Posterior cingulate gyrus (tissue), 11 donors: Measurements from ENCODE around the gene FAM221A.
"Not testable (repeated sequence)": the region's sequence is repeated elsewhere in the genome, so short reads cannot be mapped to it uniquely, and the experiment has no call there.

ENCODE experiments used
- DNase-seq, 10 donors: peaks; one replicate each; pipeline versions ENCODE4 v3.0.0 to v3.0.0-alpha.2; 2020 to 2021; ENCODE audit warnings: mixed read lengths in 3 of 10
- intact Hi-C: fragments of 100-400 bp; cut with DNase I; formaldehyde crosslinking; loops from one replicate; pipeline ENCODE4 v1.15.1; 2023

Gene FAM221A

GRCh38 chr7:23698822-23699221 is 18.8 kb downstream of the FAM221A start:
- intact Hi-C loops: no loop called here
- DNase-seq: no peak

- no peak for DNase-seq
These were observed 20.0 kb downstream of the FAM221A start for GRCh38 chr7:23700046-23700445.

GRCh38 chr7:23709081-23709750 is 29.2 kb downstream of the FAM221A start:
- intact Hi-C loops: no loop called here

More at GRCh38 chr7:23700046-23700445, 20.0 kb downstream of the FAM221A start:
- intact Hi-C loops: no loop called here

DNA sequence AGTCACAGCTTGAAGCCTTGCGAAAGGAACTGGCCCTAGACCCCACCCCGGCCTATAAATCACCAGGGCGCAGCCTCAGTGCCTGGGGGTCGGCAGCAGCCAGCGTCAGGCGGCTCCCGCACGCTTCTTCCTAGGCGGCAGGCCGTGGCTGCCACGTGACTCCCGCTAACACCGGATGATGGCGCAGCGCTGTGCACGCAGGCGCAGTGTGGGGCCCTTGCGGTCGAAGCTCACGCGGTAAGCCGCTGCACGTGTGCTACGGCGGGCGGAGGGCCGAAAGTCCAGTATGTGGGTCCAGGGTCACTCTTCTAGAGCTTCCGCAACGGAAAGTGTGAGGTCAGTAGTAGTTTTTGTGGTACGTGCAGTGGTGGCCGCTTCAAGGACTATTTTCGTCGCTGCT is 30.0 kb downstream of the FAM221A start, which contains the start of gene STK31:
Gene STK31, plus strand, starts transcription at position 220 of the 400 bp plus-strand sequence. Its CDS starts 67 bp downstream, at position 287.
- peak in 1 of 10 donors; percentile 67 for DNase-seq
- intact Hi-C loops: no loop called here

More at GRCh38 chr7:23709081-23709750, 29.2 kb downstream of the FAM221A start:
- no peak for DNase-seq

DNA sequence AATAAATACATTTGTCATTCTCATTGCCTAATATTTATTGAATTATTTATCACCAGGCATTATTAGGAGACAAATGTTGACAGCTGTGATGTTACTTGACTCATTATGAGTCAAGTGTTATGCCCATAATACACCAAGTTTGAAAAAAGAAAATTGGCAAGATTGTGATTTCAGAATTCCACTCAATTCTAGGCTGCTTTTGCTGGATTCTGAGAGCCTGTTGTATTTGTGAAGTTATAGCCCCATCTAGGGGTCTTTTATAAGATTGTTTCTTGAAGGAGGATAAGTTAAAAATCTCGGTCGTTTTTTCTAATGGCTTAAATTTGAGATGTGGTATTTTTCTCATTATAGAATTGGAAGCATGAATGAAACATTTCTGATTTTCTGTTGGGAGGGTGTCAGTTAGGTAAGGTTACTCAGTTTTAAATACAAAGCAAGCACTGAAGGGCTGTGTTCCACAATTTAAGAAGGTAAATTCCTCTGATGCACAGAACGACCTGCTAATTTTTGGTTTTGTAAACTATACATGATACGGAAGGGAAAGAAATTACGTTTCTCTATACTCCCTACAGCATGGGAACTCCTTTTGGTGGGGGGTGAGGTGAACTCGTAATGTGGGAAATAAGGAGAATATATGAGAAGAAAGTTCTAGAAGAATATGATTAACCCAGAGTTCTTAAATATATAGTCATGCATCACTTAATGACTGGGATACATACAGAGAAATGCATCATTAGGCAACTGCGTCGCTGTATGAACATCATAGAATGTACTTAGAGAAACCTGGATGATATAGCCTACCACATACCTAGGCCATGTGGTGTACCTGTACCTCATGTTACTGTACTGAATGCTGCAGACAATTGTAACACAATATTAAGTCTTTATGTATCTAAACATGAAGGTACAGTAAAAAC is 32.6 kb downstream of the FAM221A start:
- DNase-seq: no peak

GRCh38 chr7:23713285-23714149 is 33.5 kb downstream of the FAM221A start:
- intact Hi-C loops: no loop called here
- DNase-seq: no peak

More for the DNA sequence above, 32.6 kb downstream of the FAM221A start:
- intact Hi-C loops: loop anchor here (1.0 kb wide), 3 partner anchors 58 to 165 kb away; no protein-coding TSS in a partner anchor

GRCh38 chr7:23714150-23714464 is 34.1 kb downstream of the FAM221A start:
- no peak for DNase-seq
- intact Hi-C loops: no loop called here

DNA sequence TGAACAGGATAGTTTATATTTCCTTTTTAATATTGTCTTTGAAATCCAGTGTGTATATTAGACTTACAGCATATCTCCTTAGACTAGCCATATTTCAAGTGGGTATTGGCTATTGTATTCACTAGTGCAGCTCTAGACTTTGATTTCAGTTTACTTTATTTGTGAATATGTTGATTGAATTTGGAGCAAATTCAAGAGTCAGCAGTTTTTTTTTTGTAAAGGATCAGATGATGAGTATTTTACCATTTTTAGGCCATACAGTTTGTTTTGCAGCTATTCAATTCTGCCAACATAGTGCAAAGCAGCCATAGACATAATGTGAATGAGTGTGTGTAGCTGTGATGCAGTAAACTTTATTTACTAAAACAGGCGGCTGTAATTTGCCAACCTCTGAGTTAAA is 34.6 kb downstream of the FAM221A start:
- intact Hi-C loops: no loop called here
- no peak for DNase-seq

DNA sequence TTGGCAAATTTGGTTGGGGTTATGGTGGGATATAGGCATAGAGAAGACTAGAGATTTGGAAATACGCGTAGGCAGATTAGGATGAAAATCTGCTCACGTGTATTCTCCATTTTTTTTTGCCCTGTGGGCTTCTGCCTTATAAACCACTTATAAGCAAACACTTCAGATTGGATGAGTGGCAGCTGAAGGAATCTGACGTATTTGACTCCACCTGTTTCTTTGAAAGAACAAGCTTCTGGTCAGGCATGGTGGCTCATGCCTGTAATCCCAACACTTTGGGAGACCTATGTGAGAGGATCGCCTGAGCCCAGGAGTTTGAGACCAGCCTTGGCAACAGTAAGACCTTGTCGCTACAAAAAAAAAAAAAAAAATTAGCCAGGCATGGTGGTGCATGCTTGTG is 35.1 kb downstream of the FAM221A start:
- no peak for DNase-seq
- intact Hi-C loops: no loop called here

DNA sequence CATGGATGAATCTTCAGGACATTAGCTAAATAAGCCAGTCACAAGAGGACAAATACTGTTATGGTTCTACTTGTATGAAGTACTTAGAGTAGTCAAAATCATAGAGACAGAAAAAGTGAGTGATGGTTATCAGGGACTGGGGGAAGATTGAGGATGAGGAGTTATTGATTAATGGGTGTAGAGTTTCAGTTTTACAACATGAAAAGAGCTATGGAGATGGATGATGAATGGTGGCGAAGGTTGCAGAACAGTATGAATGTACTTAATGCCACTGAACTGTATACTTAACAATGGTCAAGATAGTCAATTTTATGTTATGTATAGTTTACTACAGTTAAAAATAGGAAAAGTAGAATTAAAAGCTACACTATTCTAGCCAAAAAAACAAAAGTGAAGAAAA is 37.8 kb downstream of the FAM221A start:
- DNase-seq: no peak
- intact Hi-C loops: no loop called here

- intact Hi-C loops: no loop called here
- DNase-seq: no peak
These were observed 41.5 kb downstream of the FAM221A start for GRCh38 chr7:23721456-23721855.

DNA sequence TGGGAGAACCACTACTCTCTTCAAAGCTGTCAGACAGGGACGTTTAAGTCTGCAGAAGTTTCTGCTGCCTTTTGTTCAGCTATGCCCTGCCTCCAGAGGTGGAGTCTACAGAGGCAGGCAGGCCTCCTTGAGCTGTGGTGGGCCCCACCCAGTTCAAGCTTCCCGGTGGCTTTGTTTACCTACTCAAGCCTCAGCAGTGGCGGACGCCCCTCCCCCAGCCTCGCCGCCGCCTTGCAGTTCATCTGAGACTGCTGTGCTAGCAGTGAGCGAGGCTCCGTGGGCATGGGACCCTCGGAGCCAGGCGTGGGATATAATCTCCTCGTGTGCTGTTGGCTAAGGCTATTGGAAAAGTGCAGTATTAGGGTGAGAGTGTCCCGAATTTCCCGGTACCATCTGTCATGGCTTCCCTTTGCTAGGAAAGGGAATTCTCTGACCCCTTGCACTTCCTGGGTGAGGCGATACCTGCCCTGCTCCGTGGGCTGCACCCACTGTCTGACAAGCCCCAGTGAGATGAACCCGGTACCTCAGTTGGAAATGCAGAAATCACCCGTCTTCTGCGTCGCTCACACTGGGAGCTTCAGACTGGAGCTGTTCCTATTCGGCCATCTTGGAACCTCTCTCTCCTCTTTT is 42.7 kb downstream of the FAM221A start:
- not testable (repeated sequence) for DNase-seq

GRCh38 chr7:23724113-23724512 is 44.1 kb downstream of the FAM221A start:
- DNase-seq, intact Hi-C loops: not testable (repeated sequence)

More for the DNA sequence above, 42.7 kb downstream of the FAM221A start:
- intact Hi-C loops: not testable (repeated sequence)

DNA sequence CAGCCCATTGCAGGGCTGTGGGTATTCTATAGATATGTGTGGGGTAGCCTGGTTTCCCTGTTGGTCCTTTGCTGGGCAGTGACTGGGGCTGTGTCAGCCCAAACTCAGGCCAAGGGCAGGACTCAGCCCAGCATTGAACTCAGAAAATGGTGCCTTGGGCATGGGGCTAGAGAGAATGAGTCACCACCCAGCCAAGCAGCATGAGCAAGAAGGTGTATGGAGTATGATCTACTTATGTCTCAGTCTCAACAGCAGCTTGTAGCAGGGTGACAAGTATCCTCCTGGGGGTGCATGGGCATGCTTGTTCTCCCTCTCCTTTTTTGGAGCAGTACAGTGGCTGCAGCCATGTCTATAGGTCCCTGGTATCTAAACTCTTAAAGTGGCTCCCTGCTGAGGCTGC is 62.1 kb downstream of the FAM221A start:
- intact Hi-C loops: no loop called here
- DNase-seq: no peak

DNA sequence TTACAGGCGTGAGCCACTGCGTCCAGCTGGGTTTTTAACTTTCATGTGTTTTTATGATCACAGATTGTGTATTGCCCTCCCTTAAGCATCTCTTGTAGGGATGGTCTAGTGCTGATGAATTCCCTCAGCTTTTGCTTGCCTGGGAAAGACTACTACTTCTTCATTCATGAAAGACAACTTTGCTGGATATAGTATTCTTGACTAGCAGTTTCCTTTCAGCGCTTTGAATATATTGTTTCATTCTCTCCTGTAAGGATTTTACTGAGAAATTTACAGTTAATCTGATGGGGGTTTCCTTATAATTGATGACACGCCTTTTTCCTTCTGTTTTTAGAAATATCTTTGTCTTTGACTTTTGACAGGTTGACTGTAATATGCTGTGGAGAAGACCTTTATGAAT is 63.2 kb downstream of the FAM221A start:
- intact Hi-C loops: no loop called here
- DNase-seq: no peak

- DNase-seq: no peak
- intact Hi-C loops: no loop called here
These were observed 66.6 kb downstream of the FAM221A start for GRCh38 chr7:23746629-23747028.

DNA sequence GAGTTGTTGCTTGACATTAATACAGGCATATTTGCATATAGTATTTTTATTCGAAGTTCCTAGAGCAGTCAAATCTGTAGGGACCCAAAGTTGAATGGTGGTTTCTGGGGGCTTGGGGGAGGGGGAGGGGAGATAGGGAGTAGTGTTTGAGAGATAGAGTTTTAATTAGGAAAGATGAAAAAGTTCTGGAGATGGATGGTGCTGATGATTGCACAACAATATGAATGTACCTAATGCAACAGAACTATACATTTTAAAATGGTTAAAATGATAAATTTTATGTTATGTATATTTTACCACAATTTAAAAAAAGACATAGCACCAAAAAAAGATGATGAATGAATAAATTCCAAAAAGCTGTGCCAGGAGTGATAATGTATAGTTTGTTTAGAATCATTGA is 71.9 kb downstream of the FAM221A start:
- no peak for DNase-seq
- intact Hi-C loops: no loop called here
